ENCODE results near the gene ADIPOR2. TPM values are rescaled to one million over a fixed set of nuclear protein-coding genes. Genes with fewer than 3 reads are reported as not detected.

ADIPOR2 gene
- total RNA-seq, 1 experiment from 2014 or later, result 23.0 TPM

- no peaks in the 10 kb centered on the region for H3K36me3 ChIP-seq (replicated peaks; ENCODE audit: control insufficient read depth, insufficient read depth, low read length)
- no peak overlapping the region for H3K4me3 ChIP-seq (ENCODE audit: insufficient read depth, low read depth, low read length)
- H3K27me3 ChIP-seq (ENCODE audit: control insufficient read depth, insufficient read depth, low read length), result peaks cover 4% of the 10 kb centered on the region
- peak; percentile 27 for DNase-seq
Measured at GRCh38 chr12:1797991-1798640, 107.2 kb downstream of the ADIPOR2 start.

GRCh38 chr12:1798641-1799020, 107.8 kb downstream of the ADIPOR2 start:
- DNase-seq, result no peak
- H3K36me3 ChIP-seq (replicated peaks; ENCODE audit: control insufficient read depth, insufficient read depth, low read length), result no peaks in the 10 kb centered on the region
- peaks cover 4% of the 10 kb centered on the region for H3K27me3 ChIP-seq (ENCODE audit: control insufficient read depth, insufficient read depth, low read length)
- H3K4me3 ChIP-seq (ENCODE audit: insufficient read depth, low read depth, low read length), result no peak overlapping the region

DNA sequence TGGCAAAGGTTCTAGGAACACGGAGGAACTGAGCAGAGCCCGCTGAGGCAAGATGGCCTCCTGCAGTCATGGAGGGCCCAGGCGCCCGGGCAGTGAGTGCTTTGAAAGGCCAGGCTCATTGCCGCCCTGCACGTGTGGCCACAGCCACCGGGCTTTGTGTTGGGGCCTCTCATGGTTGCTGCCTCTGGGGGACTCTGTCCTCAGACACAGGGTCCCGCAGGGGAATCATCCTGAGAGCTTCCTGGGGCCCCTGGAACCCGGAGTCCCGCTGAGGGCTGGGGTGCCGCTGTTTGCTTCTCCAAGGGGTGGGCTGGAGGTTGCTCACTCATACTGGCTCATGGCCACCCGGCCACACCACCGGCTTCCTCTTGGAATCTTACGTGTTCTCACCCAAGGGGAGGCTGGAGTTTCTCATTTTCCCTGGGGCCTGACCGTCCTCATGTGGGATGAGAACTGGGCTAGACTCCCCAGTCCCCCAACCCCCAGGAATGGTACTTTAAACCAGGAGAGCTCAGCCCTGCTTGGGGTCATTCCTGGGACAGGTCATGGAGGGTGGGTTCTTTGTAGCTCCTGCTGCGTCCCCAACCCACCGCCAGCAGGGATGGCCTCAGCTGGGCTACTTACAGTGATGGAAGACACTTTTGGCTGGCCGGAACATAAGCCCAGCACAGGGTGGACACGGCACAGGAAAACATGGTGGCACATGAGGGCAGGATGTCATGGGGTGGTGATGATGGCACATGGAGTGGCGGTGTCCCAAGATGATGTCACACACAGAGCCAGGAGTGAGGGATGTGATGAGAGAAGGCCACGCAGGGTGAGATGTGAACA, 108.4 kb downstream of the ADIPOR2 start:
- Histone ChIP-seq H3K36me3 (replicated peaks; ENCODE audit: control insufficient read depth, insufficient read depth, low read length) (no peaks in the 10 kb centered on the region), H3K27me3 (ENCODE audit: control insufficient read depth, insufficient read depth, low read length) (peaks cover 4% of the 10 kb centered on the region), H3K4me3 (ENCODE audit: insufficient read depth, low read depth, low read length) (no peak overlapping the region)
- peak; percentile 31 for DNase-seq

GRCh38 chr12:1799882-1800400, 109.1 kb downstream of the ADIPOR2 start:
- H3K27me3 ChIP-seq (ENCODE audit: control insufficient read depth, insufficient read depth, low read length), result peaks cover 4% of the 10 kb centered on the region
- peak; percentile 35 for DNase-seq
- H3K36me3 ChIP-seq (replicated peaks; ENCODE audit: control insufficient read depth, insufficient read depth, low read length), result no peaks in the 10 kb centered on the region
- no peak overlapping the region for H3K4me3 ChIP-seq (ENCODE audit: insufficient read depth, low read depth, low read length)

GRCh38 chr12:1800401-1801302, 109.8 kb downstream of the ADIPOR2 start:
- DNase-seq, result peak; percentile 82

DNA sequence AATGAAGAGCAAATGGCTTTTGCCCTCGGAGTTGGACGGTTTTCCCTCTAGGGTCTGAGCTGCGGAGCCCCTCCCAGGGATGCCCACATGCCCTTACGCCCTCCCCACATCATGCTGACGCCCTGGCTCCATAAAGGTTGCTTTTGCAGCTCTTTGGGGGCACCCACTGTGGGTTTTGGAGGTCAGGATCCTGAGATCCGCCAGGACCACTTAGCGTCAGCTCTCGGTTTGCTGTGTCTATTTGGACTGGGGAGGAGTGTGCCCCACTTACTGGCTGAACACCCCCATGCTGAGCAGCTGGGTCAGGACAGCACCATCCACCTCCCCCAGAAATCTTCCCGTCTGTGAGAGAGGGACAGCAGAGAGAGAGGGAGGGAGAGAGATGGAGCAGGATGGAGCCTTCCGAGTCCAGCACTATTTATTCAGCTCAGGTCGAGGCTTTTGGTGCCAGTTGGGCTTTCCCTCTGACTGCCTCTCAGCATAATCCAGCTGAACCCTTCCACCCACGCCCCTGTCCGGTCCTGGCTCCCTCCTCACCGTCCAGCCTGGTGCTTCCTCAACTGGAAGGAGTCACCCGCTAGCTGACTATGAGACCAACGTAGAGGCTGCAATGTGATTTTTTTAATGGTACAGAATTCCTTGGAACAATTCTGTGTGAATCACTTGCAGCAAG, 110.6 kb downstream of the ADIPOR2 start:
- Histone ChIP-seq H3K27me3 (ENCODE audit: control insufficient read depth, insufficient read depth, low read length) (peaks cover 1% of the 10 kb centered on the region), H3K36me3 (replicated peaks; ENCODE audit: control insufficient read depth, insufficient read depth, low read length) (no peaks in the 10 kb centered on the region), H3K4me3 (ENCODE audit: insufficient read depth, low read depth, low read length) (no peak overlapping the region)
- DNase-seq, result peak; percentile 27

More at GRCh38 chr12:1800401-1801302, 109.8 kb downstream of the ADIPOR2 start:
- no peaks in the 10 kb centered on the region for H3K36me3 ChIP-seq (replicated peaks; ENCODE audit: control insufficient read depth, insufficient read depth, low read length)
- peaks cover 4% of the 10 kb centered on the region for H3K27me3 ChIP-seq (ENCODE audit: control insufficient read depth, insufficient read depth, low read length)
- no peak overlapping the region for H3K4me3 ChIP-seq (ENCODE audit: insufficient read depth, low read depth, low read length)

GRCh38 chr12:1803736-1804135, 112.9 kb downstream of the ADIPOR2 start:
- Histone ChIP-seq H3K27me3 (ENCODE audit: control insufficient read depth, insufficient read depth, low read length) (no peaks in the 10 kb centered on the region), H3K36me3 (replicated peaks; ENCODE audit: control insufficient read depth, insufficient read depth, low read length) (no peaks in the 10 kb centered on the region), H3K4me3 (ENCODE audit: insufficient read depth, low read depth, low read length) (no peak overlapping the region)
- DNase-seq, result peak; percentile 29

GRCh38 chr12:1804545-1805332, 113.9 kb downstream of the ADIPOR2 start:
- peak; percentile 97 for DNase-seq
- no peaks in the 10 kb centered on the region for H3K36me3 ChIP-seq (replicated peaks; ENCODE audit: control insufficient read depth, insufficient read depth, low read length)
- H3K27me3 ChIP-seq (ENCODE audit: control insufficient read depth, insufficient read depth, low read length), result no peaks in the 10 kb centered on the region
- H3K4me3 ChIP-seq (ENCODE audit: insufficient read depth, low read depth, low read length), result no peak overlapping the region

DNA sequence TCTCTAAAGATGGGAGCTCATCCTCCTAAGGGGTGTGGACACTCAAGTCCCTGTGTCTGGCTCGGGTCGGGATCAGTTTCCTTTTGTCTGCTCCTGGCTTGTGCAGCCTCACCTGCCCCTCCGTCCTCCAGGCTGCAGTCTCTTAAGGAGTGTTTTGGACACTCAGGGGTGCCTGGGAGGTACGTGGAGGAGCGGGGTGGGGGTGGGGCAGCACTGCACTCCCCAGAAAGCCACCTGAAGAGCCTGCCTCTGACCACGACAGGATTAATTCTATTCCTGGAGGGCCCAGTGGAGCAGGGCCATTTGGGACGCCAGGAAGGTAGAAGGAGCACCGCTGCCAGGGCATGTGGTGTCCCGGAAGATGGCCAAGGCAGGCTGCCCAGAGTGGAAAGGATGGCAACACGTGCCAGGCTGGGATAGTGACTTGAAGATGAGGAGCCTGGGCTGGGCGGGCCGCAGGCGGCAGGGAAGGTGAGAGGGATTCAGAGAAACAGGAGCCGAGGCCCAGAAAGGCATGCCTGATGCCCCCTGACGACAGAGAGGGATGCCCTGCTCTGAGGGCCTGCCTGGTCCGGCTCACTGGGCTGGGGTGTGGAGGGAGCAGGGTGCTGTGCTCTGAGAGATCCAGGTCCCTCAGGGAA, 114.7 kb downstream of the ADIPOR2 start:
- Histone ChIP-seq H3K27me3 (ENCODE audit: control insufficient read depth, insufficient read depth, low read length) (no peaks in the 10 kb centered on the region), H3K4me3 (ENCODE audit: insufficient read depth, low read depth, low read length) (no peak overlapping the region), H3K36me3 (replicated peaks; ENCODE audit: control insufficient read depth, insufficient read depth, low read length) (no peaks in the 10 kb centered on the region)
- peak; percentile 41 for DNase-seq

DNA sequence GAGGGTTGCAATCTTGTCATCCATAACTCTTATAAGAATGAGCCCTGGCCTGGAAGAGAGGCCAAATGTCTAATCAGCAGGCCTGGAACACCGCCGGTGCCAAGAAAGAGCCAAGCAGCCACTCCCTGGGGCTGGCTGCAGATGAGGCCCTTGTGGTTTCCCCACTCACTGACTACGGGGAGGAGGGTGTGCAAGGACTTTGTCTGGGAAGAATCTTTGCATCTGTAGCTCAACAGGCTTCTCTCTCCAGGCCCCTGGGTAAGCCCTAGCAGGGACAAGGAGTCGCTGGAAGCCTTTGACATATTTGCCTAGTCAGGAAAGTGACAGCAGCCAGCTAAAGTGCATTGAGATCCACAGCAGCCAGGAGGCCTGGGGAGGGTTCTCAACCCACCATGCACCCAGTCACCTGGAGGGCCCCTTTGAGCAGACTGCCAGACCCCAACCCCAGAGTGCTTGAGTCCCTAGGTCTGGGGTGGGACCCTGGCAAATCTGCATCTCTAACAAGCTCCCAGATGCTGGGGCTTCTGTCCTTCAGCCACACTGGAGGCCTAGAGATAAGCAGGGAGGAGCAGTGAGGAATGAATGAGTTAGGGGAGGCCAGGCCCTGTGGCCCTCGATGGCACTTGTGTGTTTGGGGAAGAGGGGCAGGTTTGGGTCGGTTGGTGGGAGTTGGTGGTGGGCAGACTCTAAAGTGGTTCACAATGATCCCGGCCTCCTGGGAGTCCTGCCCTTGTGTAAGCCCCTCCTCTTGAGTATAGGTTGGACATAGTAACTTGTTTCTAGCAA, 115.6 kb downstream of the ADIPOR2 start:
- H3K4me3 ChIP-seq (ENCODE audit: insufficient read depth, low read depth, low read length), result no peak overlapping the region
- H3K27me3 ChIP-seq (ENCODE audit: control insufficient read depth, insufficient read depth, low read length), result no peaks in the 10 kb centered on the region
- peak; percentile 21 for DNase-seq
- no peaks in the 10 kb centered on the region for H3K36me3 ChIP-seq (replicated peaks; ENCODE audit: control insufficient read depth, insufficient read depth, low read length)

- H3K27me3 ChIP-seq (ENCODE audit: control insufficient read depth, insufficient read depth, low read length), result no peaks in the 10 kb centered on the region
- DNase-seq, result peak; percentile 31
- H3K36me3 ChIP-seq (replicated peaks; ENCODE audit: control insufficient read depth, insufficient read depth, low read length), result no peaks in the 10 kb centered on the region
- H3K4me3 ChIP-seq (ENCODE audit: insufficient read depth, low read depth, low read length), result no peak overlapping the region
Measured at GRCh38 chr12:1807087-1807860, 116.4 kb downstream of the ADIPOR2 start.
